GM10847 (cell line): ENCODE results near the gene GATD1.

Experiments
- POLR2A ChIP-seq: IDR thresholded peaks from 2 replicates; pipeline ENCODE4 v1.6.1; 2011; ENCODE audit not compliant: insufficient read length; ENCODE audit errors: extremely low read depth

Gene GATD1

GRCh38 chr11:818396-819128 lies 41.3 kb upstream of the GATD1 start, which contains the start of gene PNPLA2:
Gene PNPLA2, plus strand, starts transcription at chr11:818914. Its CDS starts 805 bp downstream, at chr11:819719.
- no peak for TF ChIP-seq POLR2A

GRCh38 chr11:816433-816779 lies 39.1 kb upstream of the GATD1 start:
- TF ChIP-seq POLR2A, result no peak

GRCh38 chr11:815675-816432 lies 38.6 kb upstream of the GATD1 start:
- no peak for TF ChIP-seq POLR2A

- no peak for TF ChIP-seq POLR2A
Measured at GRCh38 chr11:813456-814096, 36.3 kb upstream of the GATD1 start.

GRCh38 chr11:813072-813455 lies 35.8 kb upstream of the GATD1 start:
- TF ChIP-seq POLR2A, result no peak

GRCh38 chr11:812390-812789 lies 35.1 kb upstream of the GATD1 start:
- TF ChIP-seq POLR2A, result no peak

- no peak for TF ChIP-seq POLR2A
Measured at GRCh38 chr11:811446-812245, 34.4 kb upstream of the GATD1 start.

- no peak for TF ChIP-seq POLR2A
Measured at GRCh38 chr11:810040-810567, 32.8 kb upstream of the GATD1 start.

GRCh38 chr11:809287-810039 lies 32.2 kb upstream of the GATD1 start, which contains the start of gene RPLP2:
Gene RPLP2, plus strand, starts transcription at chr11:809967. Its CDS starts 268 bp downstream, at chr11:810235.
- TF ChIP-seq POLR2A, result peak; percentile 97

GRCh38 chr11:808427-809286 lies 31.4 kb upstream of the GATD1 start:
- TF ChIP-seq POLR2A, result no peak

GRCh38 chr11:804599-804964 lies 27.3 kb upstream of the GATD1 start:
- TF ChIP-seq POLR2A, result no peak

GRCh38 chr11:803770-804598 lies 26.7 kb upstream of the GATD1 start:
- TF ChIP-seq POLR2A, result no peak

GRCh38 chr11:803467-803742 lies 26.1 kb upstream of the GATD1 start:
- TF ChIP-seq POLR2A, result no peak
